Measurements from ENCODE around the gene OR51E1. TPM values are rescaled to one million over a fixed set of nuclear protein-coding genes. Genes with fewer than 3 reads are reported as not detected.

Gene OR51E1
- total and polyA plus RNA-seq, 3 donors from 2014 or later = 0.31 to 0.59 (median 0.55) TPM

DNA sequence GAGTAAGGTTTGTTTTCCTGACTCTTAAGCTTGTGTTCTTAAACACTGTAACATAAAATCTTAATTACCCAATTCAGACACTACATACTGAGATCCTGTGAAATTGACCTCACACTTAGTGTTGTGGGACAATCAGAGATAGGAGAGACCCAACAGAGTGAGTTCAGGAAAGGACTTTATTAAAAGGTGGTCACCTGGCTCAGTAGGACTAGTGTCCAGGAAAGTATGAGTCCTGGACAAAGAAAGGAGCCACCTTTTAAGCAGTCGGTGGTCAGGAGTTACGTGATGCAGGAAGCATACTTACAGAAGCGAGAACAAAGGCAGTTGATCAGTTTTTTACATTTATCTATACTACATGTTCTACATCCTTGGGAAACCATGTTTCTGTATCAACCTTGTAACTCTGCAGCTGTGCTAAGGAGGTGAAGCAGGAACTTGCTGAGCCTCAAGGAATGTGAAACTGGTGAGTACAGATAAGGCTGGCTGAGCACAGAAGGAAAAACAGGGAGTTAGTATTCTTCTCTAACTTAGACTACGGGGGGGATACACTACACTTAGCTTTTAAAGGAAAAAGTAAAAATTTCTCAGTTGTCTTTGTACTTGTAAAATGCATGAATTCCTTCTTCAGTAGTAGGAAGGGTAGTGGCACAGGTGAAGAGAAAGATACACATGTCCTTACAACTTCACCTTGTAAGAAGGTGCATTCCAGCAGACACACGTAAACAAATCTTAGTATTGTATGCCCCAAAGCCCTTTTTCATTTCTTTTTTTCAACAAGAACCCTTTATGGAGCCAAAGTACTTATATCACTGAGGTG is 15.1 kb downstream of the OR51E1 start:
- no peaks in the 10 kb centered on the region for H3K36me3 ChIP-seq (ENCODE audit: low read depth, missing control alignments)
- H3K9me3 ChIP-seq = no peaks in the 10 kb centered on the region
- peaks cover 8% of the 10 kb centered on the region for H3K4me1 ChIP-seq
- intact Hi-C loops (cut with DNase I; ENCODE audit: low total_unique reads) = no loop called here
- H3K4me3 ChIP-seq = no peak overlapping the region
- 35 to 50% methylated on average over 5 of the region's 5 CpGs for WGBS, 2 donors
- TF ChIP-seq POLR2A (IDR thresholded peaks at IDR 0.05) = no peak
- TF ChIP-seq, protein P1, sequence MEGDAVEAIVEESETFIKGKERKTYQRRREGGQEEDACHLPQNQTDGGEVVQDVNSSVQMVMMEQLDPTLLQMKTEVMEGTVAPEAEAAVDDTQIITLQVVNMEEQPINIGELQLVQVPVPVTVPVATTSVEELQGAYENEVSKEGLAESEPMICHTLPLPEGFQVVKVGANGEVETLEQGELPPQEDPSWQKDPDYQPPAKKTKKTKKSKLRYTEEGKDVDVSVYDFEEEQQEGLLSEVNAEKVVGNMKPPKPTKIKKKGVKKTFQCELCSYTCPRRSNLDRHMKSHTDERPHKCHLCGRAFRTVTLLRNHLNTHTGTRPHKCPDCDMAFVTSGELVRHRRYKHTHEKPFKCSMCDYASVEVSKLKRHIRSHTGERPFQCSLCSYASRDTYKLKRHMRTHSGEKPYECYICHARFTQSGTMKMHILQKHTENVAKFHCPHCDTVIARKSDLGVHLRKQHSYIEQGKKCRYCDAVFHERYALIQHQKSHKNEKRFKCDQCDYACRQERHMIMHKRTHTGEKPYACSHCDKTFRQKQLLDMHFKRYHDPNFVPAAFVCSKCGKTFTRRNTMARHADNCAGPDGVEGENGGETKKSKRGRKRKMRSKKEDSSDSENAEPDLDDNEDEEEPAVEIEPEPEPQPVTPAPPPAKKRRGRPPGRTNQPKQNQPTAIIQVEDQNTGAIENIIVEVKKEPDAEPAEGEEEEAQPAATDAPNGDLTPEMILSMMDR (IDR thresholded peaks at IDR 0.05) = no peak
- no peaks in the 10 kb centered on the region for H3K27me3 ChIP-seq
- H3K27ac ChIP-seq = no peak overlapping the region
- DNase-seq = no peak

DNA sequence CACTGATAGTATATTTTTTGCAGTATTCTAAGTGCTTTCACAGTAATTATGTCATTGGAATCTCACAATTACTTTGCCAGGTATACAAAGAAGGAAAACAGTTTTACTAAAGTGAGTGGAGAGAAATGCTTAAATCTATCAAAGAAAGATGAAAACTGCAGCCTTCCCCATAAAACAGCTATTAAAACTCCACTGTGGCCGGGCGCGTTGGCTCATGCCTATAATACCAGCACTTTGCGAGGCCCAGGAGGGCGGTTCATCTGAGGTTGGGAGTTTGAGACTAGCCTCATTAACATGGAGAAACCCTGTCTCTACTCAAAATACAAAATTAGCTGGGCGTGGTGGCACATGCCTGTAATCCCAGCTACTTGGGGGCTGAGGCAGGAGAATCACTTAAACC is 19.1 kb downstream of the OR51E1 start:
- DNase-seq = no peak
- Histone ChIP-seq H3K27ac (no peak overlapping the region), H3K27me3 (no peaks in the 10 kb centered on the region), H3K36me3 (ENCODE audit: low read depth, missing control alignments) (no peaks in the 10 kb centered on the region), H3K9me3 (no peaks in the 10 kb centered on the region), H3K4me3 (no peak overlapping the region), H3K4me1 (peaks cover 8% of the 10 kb centered on the region)
- TF ChIP-seq POLR2A (IDR thresholded peaks at IDR 0.05) = no peak
- TF ChIP-seq, protein P1 (IDR thresholded peaks at IDR 0.05) = no peak
- WGBS, 2 donors = 93 to 98% methylated on average over 6 of the region's 6 CpGs
- intact Hi-C loops (cut with DNase I; ENCODE audit: low total_unique reads) = no loop called here

DNA sequence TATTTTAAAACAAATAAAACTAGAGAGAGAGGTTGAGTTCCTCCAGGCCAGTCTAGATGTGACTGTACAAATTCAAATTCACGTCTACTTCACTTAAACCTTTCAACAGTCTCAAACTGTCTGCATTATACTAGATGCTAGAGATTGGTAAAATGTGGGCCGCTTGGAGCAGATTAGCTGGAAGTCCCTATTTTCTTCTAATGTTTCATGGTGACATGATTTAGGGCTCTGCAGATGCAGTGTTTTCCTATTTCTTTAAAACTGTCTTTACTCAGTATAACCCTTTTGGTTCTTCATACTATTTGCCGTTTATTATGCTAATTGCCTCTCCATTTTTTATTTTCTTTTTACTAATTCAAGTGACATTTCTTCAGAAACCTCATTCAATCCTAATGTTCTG is 20.4 kb downstream of the OR51E1 start:
- intact Hi-C loops (cut with DNase I; ENCODE audit: low total_unique reads) = no loop called here
- 89 to 92% methylated on average over 3 of the region's 3 CpGs for WGBS, 2 donors
- no peaks in the 10 kb centered on the region for H3K36me3 ChIP-seq (ENCODE audit: low read depth, missing control alignments)

DNA sequence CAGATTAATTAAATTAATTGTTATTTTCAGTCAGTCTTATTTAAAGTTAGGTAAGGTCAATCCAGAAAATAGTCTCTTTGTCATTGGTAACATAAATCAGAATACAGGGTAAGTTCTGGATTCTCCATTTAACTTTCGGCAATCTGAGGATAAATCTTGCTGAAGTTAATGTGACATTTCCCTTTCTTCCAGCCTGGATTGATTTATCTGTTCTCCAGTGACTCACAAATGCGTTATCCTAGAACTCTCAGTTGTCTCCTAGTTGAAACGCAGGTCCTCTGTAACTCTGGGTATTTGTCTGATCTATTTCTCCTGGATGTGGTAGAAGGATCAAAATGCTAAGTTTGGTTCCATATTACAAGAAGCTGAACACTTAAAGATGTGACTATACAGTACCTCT is 21.0 kb downstream of the OR51E1 start:
- no peak overlapping the region for H3K4me3 ChIP-seq
- intact Hi-C loops (cut with DNase I; ENCODE audit: low total_unique reads) = no loop called here
- TF ChIP-seq, protein P1 (IDR thresholded peaks at IDR 0.05) = no peak
- TF ChIP-seq POLR2A (IDR thresholded peaks at IDR 0.05) = no peak
- no peaks in the 10 kb centered on the region for H3K27me3 ChIP-seq
- DNase-seq = no peak
- WGBS, 2 donors = 81 to 86% methylated on average over 3 of the region's 3 CpGs
- no peaks in the 10 kb centered on the region for H3K4me1 ChIP-seq
- H3K9me3 ChIP-seq = no peaks in the 10 kb centered on the region
- no peaks in the 10 kb centered on the region for H3K36me3 ChIP-seq (ENCODE audit: low read depth, missing control alignments)
- H3K27ac ChIP-seq = no peak overlapping the region

More for the DNA sequence above, 20.4 kb downstream of the OR51E1 start:
- no peaks in the 10 kb centered on the region for H3K27me3 ChIP-seq
- no peaks in the 10 kb centered on the region for H3K4me1 ChIP-seq
- DNase-seq = no peak
- no peak overlapping the region for H3K27ac ChIP-seq
- no peak overlapping the region for H3K4me3 ChIP-seq
- H3K9me3 ChIP-seq = no peaks in the 10 kb centered on the region
- TF ChIP-seq POLR2A (IDR thresholded peaks at IDR 0.05) = no peak
- TF ChIP-seq, protein P1 (IDR thresholded peaks at IDR 0.05) = no peak

DNA sequence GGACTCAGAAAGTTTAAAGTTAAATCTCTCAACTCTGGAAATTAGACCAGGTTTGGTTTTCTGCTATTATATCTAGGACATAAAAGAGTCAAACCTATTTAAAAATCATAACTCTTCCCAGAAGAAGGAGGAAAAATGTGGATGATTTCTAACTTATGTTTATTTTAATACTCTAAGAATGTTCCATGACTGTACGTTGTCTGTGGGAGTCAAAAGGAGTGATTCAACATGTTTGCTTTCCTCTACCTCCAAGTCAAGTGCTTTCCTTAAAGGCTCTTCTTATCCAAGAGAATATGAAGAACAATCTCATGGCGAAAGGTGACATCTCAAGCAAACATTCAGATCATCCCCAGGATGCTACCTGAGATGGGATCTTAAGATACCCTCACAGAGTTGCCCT is 21.6 kb downstream of the OR51E1 start:
- no peak overlapping the region for H3K4me3 ChIP-seq
- H3K4me1 ChIP-seq = no peaks in the 10 kb centered on the region
- intact Hi-C loops (cut with DNase I; ENCODE audit: low total_unique reads) = no loop called here
- 80 to 86% methylated on average over 2 of the region's 2 CpGs for WGBS, 2 donors
- H3K27me3 ChIP-seq = no peaks in the 10 kb centered on the region
- H3K9me3 ChIP-seq = no peaks in the 10 kb centered on the region
- TF ChIP-seq, protein P1 (IDR thresholded peaks at IDR 0.05) = no peak
- no peak for TF ChIP-seq POLR2A (IDR thresholded peaks at IDR 0.05)
- H3K27ac ChIP-seq = no peak overlapping the region
- H3K36me3 ChIP-seq (ENCODE audit: low read depth, missing control alignments) = no peaks in the 10 kb centered on the region
- no peak for DNase-seq

All from testis (tissue), 3 donors.